Fibroblast of pulmonary artery (primary cell): Measurements from ENCODE around the gene LMOD2.

Source experiments
- DNase-seq: peaks from one replicate; pipeline ENCODE4 v3.0.0-alpha.2; 2010; ENCODE audit warnings: low read depth
- H3K4me3 ChIP-seq: replicated peaks from 2 replicates; pipeline ENCODE4 v1.5.1; 2011; ENCODE audit warnings: low read depth, mild to moderate bottlenecking, control low read depth, low read length, moderate library complexity
- CTCF ChIP-seq: IDR thresholded peaks from 2 replicates; pipeline ENCODE4 v1.5.1; 2011; ENCODE audit warnings: mild to moderate bottlenecking, control low read depth, low read length, inconsistent platforms; ENCODE audit errors: missing control alignments

Gene LMOD2

DNA sequence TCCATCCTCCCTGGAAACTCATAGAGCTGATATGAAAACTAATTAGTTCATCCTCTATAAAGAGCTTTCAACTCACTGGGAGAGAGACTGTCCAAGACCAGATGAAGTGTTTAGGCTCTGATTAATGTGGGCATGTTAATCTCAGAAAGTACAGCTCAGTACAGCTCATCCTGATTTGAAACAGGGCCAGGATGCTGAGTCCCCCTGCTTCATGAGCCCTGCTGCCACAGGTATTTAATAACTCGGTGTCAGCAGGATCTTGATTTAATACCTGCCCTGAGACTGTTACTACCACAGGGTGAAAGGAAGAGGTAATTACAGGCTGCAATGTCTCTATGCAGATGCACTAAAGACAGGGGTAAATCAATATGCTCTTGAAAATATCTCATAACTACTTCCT, 10.8 kb downstream of the LMOD2 start:
- H3K4me3 ChIP-seq: no peak overlapping the region
- no peak for TF ChIP-seq CTCF
- no peak for DNase-seq

GRCh38 chr7:123669485-123669884, 13.8 kb downstream of the LMOD2 start:
- H3K4me3 ChIP-seq: no peak overlapping the region
- no peak for TF ChIP-seq CTCF
- DNase-seq: no peak

DNA sequence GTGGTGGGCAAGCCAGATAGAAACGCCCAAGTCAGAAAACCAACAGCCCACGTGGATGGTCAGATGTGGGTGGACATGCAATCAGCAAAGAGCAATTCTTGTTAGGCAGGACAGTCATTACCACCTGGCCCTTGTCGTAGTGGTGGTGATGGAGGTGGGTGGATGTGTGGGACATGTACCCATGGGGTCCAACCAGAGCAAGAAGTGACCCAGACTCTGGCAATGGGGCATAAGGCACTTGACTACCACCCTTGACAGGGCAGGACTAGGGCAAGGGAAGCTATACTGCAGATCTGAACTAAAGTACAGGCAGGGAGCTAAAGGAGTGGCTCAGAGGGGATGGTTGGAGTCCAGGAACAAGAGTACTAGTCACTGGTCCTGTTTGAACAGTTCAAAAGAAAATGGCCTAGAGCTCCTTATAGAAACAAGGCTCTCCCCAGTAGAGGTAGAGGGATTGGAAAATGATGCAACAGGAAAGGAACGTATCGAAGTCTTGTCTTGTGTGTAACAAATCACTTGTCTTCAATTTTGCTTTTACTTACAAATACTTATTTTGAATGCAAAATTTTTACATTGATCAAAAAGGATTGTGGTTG, 17.6 kb downstream of the LMOD2 start:
- no peak for DNase-seq
- no peak overlapping the region for H3K4me3 ChIP-seq

GRCh38 chr7:123673752-123674398, 18.2 kb downstream of the LMOD2 start:
- no peak for DNase-seq
- TF ChIP-seq CTCF: no peak
- H3K4me3 ChIP-seq: no peak overlapping the region

More for the DNA sequence above, 17.6 kb downstream of the LMOD2 start:
- TF ChIP-seq CTCF: no peak

DNA sequence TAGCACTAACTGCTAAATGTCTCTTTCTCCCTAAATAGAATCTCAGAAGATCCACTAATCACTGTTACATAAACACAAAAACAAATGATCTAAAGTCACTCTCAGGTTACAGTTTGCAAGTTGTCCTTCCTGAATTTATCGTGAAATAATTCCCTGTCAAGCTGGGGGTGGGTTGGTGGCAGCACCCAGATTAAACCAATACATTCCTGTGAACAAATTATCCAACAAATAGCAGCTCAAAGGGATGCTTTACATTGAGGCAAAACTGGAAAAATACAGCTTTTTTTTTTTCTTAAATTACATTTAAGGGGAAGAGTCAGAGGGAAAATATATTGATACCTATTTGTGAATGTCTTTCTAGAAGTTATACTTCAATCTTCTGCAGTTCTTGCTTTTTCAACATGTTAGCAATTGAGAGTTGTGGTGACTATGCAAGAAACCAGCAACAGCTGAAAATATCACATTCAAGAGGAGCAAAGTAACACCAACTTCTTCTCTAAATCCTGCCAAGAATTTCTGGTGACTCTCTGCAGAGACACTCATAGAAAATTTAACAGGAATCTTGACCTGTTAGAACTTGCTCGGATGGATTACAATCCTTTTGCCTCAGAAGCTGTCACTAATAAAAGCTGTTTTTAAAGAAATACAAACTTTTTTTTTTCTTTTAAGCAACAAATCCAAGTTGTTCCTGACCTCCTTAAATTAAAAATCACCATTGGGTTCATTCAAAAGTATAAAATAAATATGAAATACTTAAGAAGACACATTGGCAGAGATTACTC, 18.9 kb downstream of the LMOD2 start:
- no peak overlapping the region for H3K4me3 ChIP-seq
- no peak for TF ChIP-seq CTCF
- no peak for DNase-seq

DNA sequence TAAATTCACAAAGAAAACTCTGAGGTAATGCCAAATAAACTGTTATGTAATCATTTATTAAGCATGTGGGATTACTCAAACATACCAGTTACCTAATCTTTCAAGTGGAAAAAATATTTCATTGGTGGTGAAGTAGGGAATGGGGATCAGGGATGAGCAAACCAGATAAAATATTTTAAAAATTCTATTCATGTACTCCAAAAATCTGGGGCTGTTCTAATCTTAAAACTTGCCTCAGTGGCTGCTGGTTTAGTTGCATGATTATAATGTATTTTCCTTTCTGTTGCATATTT, 19.5 kb downstream of the LMOD2 start:
- peak; percentile 69 for DNase-seq
- TF ChIP-seq CTCF: no peak
- no peak overlapping the region for H3K4me3 ChIP-seq
